Panc1 (cell line): Measurements from ENCODE around the gene CDK1. TPM values are rescaled to one million over a fixed set of nuclear protein-coding genes. Genes with fewer than 3 reads are reported as not detected.

Experiments used
- ATAC-seq: fragments of 200-7000 bp; cut with Tn5 transposase; 2 replicates; pipeline ENCODE4 v1.9.1; 2020; ENCODE audit warnings: mild to moderate bottlenecking, moderate library complexity
- BruUV-seq: library from RNA; stranded (reverse); fragments of 400-500 nt; replicated peaks from 2 replicates; lab custom pipeline; 2021; lab: Mats Ljungman, UMichigan
- CTCF ChIA-PET: fragments of 300-600 bp; sonication (Branson Sonifier 250); formaldehyde crosslinking; loops from one replicate; lab custom pipeline; 2022; ENCODE audit warnings: antibody characterized with exemption; lab: Charles Lee
- POLR2A ChIA-PET: fragments of 300-600 bp; sonication (Branson Sonifier 250); formaldehyde crosslinking; loops from one replicate; lab custom pipeline; 2022; ENCODE audit warnings: antibody characterized with exemption; lab: Charles Lee
- DNase-seq: peaks from one replicate; pipeline ENCODE4 v3.0.0-alpha.2; 2010; ENCODE audit warnings: low read depth, low spot score
- H3K27ac ChIP-seq: 2 replicates; pipeline ENCODE4 v1.5.1; 2011; ENCODE audit warnings: mild to moderate bottlenecking, low read length, inconsistent platforms
- H3K27me3 ChIP-seq: fragments of 200-500 bp; sonication (Bioruptor generic); 2 replicates; pipeline ENCODE4 v1.6.0; 2014; ENCODE audit warnings: low read length, inconsistent platforms; ENCODE audit not compliant: control insufficient read depth, insufficient read depth
- H3K36me3 ChIP-seq: fragments of 200-500 bp; sonication (Bioruptor generic); 2 replicates; pipeline ENCODE4 v1.5.1; 2014; ENCODE audit warnings: inconsistent platforms, mild to moderate bottlenecking, low read length, moderate library complexity; ENCODE audit not compliant: control insufficient read depth, insufficient read depth
- H3K4me1 ChIP-seq: 2 replicates; pipeline ENCODE4 v1.5.1; 2011; ENCODE audit warnings: inconsistent platforms, mild to moderate bottlenecking, low read length, moderate library complexity; ENCODE audit not compliant: control insufficient read depth, insufficient read depth
- H3K4me3 ChIP-seq, 2 experiments: 2 replicates each; pipeline ENCODE4 v1.5.1; 2011 to 2012; ENCODE audit warnings: low read depth in 2 of 2, low read length in 2 of 2, mild to moderate bottlenecking in 2 of 2, inconsistent platforms in 1 of 2, moderate library complexity in 1 of 2
- H3K9me3 ChIP-seq: fragments of 200-500 bp; sonication (Bioruptor generic); 2 replicates; pipeline ENCODE4 v1.5.1; 2014; ENCODE audit warnings: low read depth, mild to moderate bottlenecking, inconsistent platforms, low read length, moderate library complexity; ENCODE audit not compliant: control insufficient read depth, insufficient read depth
- POLR2AphosphoS5 ChIP-seq: IDR thresholded peaks from 2 replicates; pipeline ENCODE4 v1.6.1; 2012; ENCODE audit warnings: mild to moderate bottlenecking, low read depth, low read length, moderate library complexity
- SIN3A ChIP-seq: IDR thresholded peaks from 2 replicates; pipeline ENCODE4 v1.6.1; 2012; ENCODE audit warnings: low read depth, mild to moderate bottlenecking, low read length, moderate library complexity, borderline replicate concordance; ENCODE audit not compliant: insufficient read depth
- TCF7L2 ChIP-seq: IDR thresholded peaks from 2 replicates; pipeline ENCODE4 v1.6.1; 2011; ENCODE audit warnings: mild to moderate bottlenecking, low read depth, low read length, inconsistent platforms
- in situ Hi-C: cut with HindIII; loops from 2 replicates; pipeline ENCODE4 v1.10.0; 2016; ENCODE audit warnings: low sequenced_read_pairs, low pct_unique_long_range_greater_than_20kb
- intact Hi-C: fragments of 100-400 bp; cut with micrococcal nuclease; formaldehyde crosslinking; loops from one replicate; pipeline ENCODE4 v1.10.0; 2022; ENCODE audit not compliant: unreplicated experiment
- total RNA-seq: library from RNA; stranded (reverse); gene quantifications from one replicate; pipeline ENCODE4 v1.2.1, GENCODE V29; 2021; ENCODE audit not compliant: unreplicated experiment
- TF ChIP-seq, protein P1 (sequence below): fragments of 450-650 bp; IDR thresholded peaks from 2 replicates; pipeline ENCODE4 v1.5.1; 2017; ENCODE audit warnings: mild to moderate bottlenecking
- TF ChIP-seq, protein P2 (sequence below), 2 experiments: IDR thresholded peaks; 2 replicates each; pipeline ENCODE4 v1.6.1; 2011 to 2012; ENCODE audit warnings: low read depth in 2 of 2, control low read depth in 1 of 2, low read length in 1 of 2, mild to moderate bottlenecking in 1 of 2, moderate library complexity in 1 of 2; ENCODE audit not compliant: insufficient read depth in 1 of 2

The CDK1 gene
- total RNA-seq, 1 experiment from 2014 or later, result 75.5 TPM

DNA sequence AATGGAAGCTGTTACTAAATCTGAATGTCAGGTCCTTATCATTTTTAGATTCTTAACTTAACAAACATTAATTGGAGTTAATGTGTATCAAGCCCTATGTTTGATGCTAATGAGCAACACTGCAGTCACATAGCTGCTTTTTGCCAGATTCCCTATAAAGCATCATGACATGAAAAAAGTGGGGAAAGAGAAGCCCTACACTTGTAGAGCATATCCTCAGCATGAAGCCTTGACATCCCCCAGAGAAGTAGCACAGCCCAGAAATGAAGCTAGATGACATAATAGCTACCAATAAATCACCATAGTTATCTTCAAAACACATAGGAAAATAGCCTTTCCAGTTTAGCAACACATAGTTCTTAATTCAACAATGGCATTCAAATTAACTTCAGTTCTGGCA is 49.2 kb upstream of the CDK1 start:
- H3K9me3 ChIP-seq, result no peaks in the 10 kb centered on the region
- CTCF ChIA-PET, result no interaction called here
- peaks cover 7% of the 10 kb centered on the region; the same call in 1 of the 2 replicates for H3K4me1 ChIP-seq
- intact Hi-C loops (no loop called here), in situ Hi-C loops (no loop called here)
- H3K36me3 ChIP-seq, result peaks cover 5% of the 10 kb centered on the region; the same call in 1 of the 2 replicates
- POLR2A ChIA-PET, result no interaction called here
- H3K27me3 ChIP-seq, result peaks cover 58% of the 10 kb centered on the region
- ATAC-seq (no peak), DNase-seq (no peak)
- H3K27ac ChIP-seq, result no peak overlapping the region
- no TSS peak for BruUV-seq
- H3K4me3 ChIP-seq, result no peak overlapping the region
- TF ChIP-seq, protein P1, sequence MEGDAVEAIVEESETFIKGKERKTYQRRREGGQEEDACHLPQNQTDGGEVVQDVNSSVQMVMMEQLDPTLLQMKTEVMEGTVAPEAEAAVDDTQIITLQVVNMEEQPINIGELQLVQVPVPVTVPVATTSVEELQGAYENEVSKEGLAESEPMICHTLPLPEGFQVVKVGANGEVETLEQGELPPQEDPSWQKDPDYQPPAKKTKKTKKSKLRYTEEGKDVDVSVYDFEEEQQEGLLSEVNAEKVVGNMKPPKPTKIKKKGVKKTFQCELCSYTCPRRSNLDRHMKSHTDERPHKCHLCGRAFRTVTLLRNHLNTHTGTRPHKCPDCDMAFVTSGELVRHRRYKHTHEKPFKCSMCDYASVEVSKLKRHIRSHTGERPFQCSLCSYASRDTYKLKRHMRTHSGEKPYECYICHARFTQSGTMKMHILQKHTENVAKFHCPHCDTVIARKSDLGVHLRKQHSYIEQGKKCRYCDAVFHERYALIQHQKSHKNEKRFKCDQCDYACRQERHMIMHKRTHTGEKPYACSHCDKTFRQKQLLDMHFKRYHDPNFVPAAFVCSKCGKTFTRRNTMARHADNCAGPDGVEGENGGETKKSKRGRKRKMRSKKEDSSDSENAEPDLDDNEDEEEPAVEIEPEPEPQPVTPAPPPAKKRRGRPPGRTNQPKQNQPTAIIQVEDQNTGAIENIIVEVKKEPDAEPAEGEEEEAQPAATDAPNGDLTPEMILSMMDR, result no peak
- TF ChIP-seq TCF7L2 (no peak), SIN3A (no peak), POLR2AphosphoS5 (no peak)
- TF ChIP-seq, protein P2, sequence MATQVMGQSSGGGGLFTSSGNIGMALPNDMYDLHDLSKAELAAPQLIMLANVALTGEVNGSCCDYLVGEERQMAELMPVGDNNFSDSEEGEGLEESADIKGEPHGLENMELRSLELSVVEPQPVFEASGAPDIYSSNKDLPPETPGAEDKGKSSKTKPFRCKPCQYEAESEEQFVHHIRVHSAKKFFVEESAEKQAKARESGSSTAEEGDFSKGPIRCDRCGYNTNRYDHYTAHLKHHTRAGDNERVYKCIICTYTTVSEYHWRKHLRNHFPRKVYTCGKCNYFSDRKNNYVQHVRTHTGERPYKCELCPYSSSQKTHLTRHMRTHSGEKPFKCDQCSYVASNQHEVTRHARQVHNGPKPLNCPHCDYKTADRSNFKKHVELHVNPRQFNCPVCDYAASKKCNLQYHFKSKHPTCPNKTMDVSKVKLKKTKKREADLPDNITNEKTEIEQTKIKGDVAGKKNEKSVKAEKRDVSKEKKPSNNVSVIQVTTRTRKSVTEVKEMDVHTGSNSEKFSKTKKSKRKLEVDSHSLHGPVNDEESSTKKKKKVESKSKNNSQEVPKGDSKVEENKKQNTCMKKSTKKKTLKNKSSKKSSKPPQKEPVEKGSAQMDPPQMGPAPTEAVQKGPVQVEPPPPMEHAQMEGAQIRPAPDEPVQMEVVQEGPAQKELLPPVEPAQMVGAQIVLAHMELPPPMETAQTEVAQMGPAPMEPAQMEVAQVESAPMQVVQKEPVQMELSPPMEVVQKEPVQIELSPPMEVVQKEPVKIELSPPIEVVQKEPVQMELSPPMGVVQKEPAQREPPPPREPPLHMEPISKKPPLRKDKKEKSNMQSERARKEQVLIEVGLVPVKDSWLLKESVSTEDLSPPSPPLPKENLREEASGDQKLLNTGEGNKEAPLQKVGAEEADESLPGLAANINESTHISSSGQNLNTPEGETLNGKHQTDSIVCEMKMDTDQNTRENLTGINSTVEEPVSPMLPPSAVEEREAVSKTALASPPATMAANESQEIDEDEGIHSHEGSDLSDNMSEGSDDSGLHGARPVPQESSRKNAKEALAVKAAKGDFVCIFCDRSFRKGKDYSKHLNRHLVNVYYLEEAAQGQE (IDR thresholded peaks at IDR 0.05; ENCODE audit: insufficient read depth in 1 of 2, low read depth in 2 of 2, low read length in 1 of 2), result no peak

DNA sequence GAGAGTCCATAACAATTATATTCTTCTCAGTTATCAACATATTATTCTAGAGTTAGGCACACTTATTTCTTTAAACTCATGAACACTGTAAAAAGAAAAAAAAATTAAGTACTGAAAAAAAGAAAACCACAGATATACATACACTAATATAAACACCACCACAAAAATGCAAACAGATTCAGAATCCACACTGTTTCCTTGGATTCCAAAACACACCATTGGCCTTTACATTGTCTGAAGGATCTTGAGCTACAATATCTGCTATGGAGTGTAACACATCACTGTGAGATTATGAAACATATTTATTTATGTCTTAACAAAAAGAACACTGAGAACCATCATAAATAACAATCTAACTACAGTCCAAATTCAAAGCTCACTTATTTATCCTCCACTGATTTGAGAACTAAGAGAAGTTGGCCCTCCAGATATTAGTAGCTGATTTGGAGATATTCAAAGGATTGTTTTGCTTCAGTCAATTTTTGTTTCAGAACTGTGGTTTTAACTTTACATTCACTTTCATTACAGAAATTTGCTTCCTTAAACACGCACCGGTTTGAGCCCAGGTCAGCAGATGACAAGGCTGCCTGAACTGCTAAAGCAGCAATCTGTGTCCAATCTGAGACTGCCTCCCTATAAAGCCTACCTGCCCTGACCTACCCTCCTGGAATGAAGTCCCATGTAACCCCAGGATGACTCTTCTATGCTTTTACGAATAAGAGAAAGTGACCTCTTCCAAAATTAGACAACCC is 47.0 kb upstream of the CDK1 start:
- H3K9me3 ChIP-seq, result no peaks in the 10 kb centered on the region
- peaks cover 75% of the 10 kb centered on the region for H3K27me3 ChIP-seq
- CTCF ChIA-PET, result interaction anchor here (0.5 kb wide), 1 partner anchor 18 kb away, joined by 3 read pairs; no protein-coding TSS in a partner anchor
- intact Hi-C loops, result no loop called here
- H3K36me3 ChIP-seq, result peaks cover 5% of the 10 kb centered on the region; the same call in 1 of the 2 replicates
- no peak overlapping the region for H3K27ac ChIP-seq
- TF ChIP-seq SIN3A (no peak), TCF7L2 (no peak), POLR2AphosphoS5 (no peak)
- TF ChIP-seq, protein P1, result no peak
- TF ChIP-seq, protein P2 (IDR thresholded peaks at IDR 0.05; ENCODE audit: insufficient read depth in 1 of 2, low read depth in 2 of 2, low read length in 1 of 2), result no peak
- POLR2A ChIA-PET, result no interaction called here
- in situ Hi-C loops, result no loop called here
- peaks cover 7% of the 10 kb centered on the region; the same call in 1 of the 2 replicates for H3K4me1 ChIP-seq
- no peak overlapping the region for H3K4me3 ChIP-seq
- no TSS peak for BruUV-seq
- no peak for DNase-seq
- ATAC-seq, result no peak
